NB4 (cell line): ENCODE data around the gene AUH.
A peak's percentile ranks its signal among the peaks of the same experiment; 100 is the strongest.

Source experiments
- DNase-seq: peaks from one replicate; pipeline ENCODE4 v3.0.0; 2010; ENCODE audit warnings: low read depth
- H3K4me3 ChIP-seq: one replicate; pipeline ENCODE4 v1.5.1; 2011; ENCODE audit warnings: mild to moderate bottlenecking, low read depth, low read length, moderate library complexity
- MYC ChIP-seq: IDR thresholded peaks from 2 replicates; pipeline ENCODE4 v1.6.1; 2011; ENCODE audit warnings: low read depth, low read length
- POLR2A ChIP-seq: IDR thresholded peaks from 2 replicates; pipeline ENCODE4 v1.6.1; 2011; ENCODE audit warnings: mild to moderate bottlenecking; ENCODE audit not compliant: insufficient read length; ENCODE audit errors: extremely low read depth
- TF ChIP-seq, protein P1 (sequence below): IDR thresholded peaks from one replicate; pipeline ENCODE4 v1.5.1; 2012; ENCODE audit warnings: low read depth, low read length
- TF ChIP-seq, protein P2 (sequence below): IDR thresholded peaks from 2 replicates; pipeline ENCODE4 v1.6.1; 2011; ENCODE audit warnings: low read depth, low read length

The AUH gene, protein sequence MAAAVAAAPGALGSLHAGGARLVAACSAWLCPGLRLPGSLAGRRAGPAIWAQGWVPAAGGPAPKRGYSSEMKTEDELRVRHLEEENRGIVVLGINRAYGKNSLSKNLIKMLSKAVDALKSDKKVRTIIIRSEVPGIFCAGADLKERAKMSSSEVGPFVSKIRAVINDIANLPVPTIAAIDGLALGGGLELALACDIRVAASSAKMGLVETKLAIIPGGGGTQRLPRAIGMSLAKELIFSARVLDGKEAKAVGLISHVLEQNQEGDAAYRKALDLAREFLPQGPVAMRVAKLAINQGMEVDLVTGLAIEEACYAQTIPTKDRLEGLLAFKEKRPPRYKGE

DNA sequence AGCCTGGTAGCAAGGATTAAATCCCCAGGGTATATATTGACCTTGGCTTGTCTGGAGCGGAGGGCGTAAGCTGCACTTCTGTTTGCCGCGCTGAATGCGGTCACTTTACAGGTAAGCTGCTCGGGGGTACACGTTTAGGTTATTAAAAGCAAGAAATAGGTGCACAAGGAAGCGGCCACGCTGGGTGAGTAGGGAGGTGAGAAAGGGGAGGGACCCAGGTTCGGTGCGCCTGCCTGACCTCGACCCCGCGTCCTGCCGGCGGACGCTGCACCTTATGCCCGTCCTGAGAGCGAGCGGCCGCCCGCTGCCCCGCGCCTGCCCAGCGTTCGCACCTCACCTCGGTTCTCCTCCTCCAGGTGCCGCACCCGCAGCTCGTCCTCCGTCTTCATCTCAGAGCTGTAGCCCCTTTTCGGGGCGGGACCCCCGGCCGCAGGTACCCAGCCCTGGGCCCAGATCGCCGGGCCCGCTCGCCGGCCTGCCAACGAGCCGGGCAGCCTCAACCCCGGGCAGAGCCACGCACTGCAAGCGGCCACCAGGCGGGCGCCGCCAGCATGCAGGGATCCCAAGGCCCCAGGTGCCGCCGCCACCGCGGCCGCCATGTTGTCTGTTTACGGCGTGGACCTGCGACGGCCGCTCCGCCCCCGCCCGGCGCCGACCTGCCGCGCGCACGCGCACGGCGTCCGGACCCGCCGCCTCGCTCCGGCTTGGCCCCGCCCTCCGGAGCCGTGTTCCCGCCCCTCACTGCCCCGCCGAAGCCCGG, at the start of gene AUH:
Gene AUH (minus strand): TSS at position 628 of the 760 bp plus-strand sequence. CDS start 29 bp downstream, at position 599.
- TF ChIP-seq, protein P1, sequence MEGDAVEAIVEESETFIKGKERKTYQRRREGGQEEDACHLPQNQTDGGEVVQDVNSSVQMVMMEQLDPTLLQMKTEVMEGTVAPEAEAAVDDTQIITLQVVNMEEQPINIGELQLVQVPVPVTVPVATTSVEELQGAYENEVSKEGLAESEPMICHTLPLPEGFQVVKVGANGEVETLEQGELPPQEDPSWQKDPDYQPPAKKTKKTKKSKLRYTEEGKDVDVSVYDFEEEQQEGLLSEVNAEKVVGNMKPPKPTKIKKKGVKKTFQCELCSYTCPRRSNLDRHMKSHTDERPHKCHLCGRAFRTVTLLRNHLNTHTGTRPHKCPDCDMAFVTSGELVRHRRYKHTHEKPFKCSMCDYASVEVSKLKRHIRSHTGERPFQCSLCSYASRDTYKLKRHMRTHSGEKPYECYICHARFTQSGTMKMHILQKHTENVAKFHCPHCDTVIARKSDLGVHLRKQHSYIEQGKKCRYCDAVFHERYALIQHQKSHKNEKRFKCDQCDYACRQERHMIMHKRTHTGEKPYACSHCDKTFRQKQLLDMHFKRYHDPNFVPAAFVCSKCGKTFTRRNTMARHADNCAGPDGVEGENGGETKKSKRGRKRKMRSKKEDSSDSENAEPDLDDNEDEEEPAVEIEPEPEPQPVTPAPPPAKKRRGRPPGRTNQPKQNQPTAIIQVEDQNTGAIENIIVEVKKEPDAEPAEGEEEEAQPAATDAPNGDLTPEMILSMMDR = no peak
- peak; percentile 68 for TF ChIP-seq POLR2A
- no peak; the same call in 1 of the 2 replicates for TF ChIP-seq MYC
- TF ChIP-seq, protein P2, sequence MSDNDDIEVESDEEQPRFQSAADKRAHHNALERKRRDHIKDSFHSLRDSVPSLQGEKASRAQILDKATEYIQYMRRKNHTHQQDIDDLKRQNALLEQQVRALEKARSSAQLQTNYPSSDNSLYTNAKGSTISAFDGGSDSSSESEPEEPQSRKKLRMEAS = peak; percentile 44
- DNase-seq = peak; percentile 85
- H3K4me3 ChIP-seq = peak within 1 kb of the TSS; percentile 92

DNA sequence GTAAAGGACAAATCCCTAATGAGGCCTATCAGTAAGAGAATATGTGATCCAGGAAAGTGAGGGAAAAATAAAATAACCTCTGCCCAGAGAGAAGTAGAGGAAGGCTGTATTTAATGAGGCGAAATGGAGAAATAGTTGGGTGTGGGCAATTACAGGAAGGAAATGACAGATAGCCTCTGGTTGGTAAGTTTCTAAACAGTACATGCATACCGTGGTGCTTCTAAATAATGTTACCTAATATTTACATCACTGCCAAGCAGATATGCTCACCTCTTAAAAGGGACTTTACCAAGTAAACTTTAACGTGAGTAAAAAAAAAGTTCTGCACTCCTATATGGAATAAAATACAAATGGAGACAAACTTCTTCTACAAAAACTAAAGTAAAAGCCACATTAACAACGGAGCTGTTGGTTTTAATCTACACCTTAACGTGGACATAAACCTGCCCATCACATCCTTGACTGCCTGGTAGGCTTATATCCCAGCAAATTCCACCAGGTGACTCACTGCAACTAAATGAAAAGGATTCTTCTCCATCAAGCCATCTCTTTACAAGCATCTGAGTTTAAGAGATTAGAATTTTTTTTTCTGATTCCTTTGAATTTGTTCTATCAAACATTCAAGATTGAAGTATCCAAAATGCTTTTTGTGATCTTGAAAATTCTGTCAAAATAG, 49.5 kb upstream of the AUH start:
- TF ChIP-seq, protein P2 = peak; percentile 19; the same call in 1 of the 2 replicates
- 0 out of 2 replicates have a peak, but pooled peaks have one; percentile 31 for TF ChIP-seq MYC
- TF ChIP-seq, protein P1 = no peak
- DNase-seq = peak; percentile 78
- H3K4me3 ChIP-seq = no peak overlapping the region

DNA sequence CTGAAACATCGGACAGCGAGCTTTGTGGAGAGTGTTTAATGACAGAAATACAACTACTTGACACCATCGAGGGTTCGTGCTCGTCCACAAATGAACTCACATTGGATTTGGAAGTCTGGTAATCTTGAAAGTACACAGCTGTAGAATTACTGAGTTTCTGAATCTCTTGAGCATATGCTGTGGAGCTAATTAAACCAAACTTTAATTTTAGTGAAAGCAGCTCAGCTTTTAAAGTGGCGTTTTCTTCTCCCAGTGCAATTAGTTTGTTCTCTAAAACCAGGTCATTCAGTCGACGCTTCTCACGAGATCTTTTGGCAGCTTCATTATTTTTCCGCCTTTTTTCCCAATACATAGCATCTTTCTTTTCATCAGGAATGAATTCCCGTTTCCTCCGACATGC, 48.4 kb upstream of the AUH start:
- TF ChIP-seq, protein P2 = no peak
- no peak for DNase-seq
- no peak overlapping the region for H3K4me3 ChIP-seq

DNA sequence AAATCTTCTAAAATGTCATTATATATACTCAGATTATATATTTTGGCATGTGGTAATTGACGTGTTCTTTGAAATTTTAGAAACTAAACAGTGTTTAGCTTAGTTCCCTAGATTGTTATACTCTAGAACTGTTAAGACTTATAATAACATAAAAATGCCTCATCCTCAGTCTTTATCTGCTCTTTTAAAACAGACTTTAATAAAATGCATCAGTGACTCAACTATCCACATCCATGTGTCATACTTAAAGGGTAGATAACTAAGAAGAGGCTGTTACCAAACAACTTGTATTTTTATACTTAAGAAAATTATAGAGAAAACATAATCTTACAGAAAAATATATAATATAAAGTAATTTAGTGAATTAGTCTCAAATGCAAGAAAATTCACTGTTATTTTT, 46.8 kb upstream of the AUH start:
- no peak overlapping the region for H3K4me3 ChIP-seq
- TF ChIP-seq, protein P1 = no peak
- TF ChIP-seq POLR2A (no peak), MYC (no peak)
- TF ChIP-seq, protein P2 = no peak
- DNase-seq = no peak

DNA sequence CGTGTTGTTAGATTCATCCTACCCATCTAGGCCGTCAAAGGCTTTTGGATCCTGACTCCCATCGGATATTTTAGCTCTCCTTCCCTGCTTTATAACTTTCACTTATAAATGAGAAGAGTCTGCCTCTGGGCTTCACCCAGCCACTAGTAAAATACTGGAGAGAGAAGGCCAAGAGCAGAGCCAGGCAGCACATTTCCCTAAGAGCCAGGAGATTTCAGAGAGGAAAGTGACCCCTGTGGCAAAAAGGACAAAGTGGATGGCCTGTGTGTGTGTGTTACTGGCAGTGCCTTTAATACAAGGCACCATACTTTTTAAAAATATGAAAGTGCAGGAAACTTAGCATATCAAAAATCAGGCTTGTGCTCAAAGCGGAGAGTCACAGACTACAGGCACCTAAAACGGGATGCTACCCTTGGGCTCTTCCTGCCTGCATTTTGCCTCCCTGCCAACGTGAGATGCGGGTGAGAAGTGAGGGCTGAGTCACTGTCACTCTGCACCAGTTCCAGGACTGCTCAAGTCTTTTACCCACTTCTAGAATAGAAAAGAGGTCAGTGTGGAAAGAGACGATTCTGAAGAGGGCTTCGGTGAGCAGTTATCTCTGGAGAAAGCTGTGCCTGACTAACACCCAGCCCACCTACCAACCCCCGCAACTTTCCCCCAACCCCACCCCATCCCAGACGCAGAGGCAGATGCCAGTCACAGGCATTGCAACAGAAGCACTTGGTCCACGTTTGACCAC, 46.0 kb upstream of the AUH start:
- DNase-seq = peak; percentile 54
- no peak for TF ChIP-seq MYC
- TF ChIP-seq, protein P2 = no peak
- TF ChIP-seq POLR2A = no peak
- TF ChIP-seq, protein P1 = no peak
- no peak overlapping the region for H3K4me3 ChIP-seq
